OCI-LY7 (cell line): ENCODE results near the gene RPL36. TPM values are rescaled to one million over a fixed set of nuclear protein-coding genes. Genes with fewer than 3 reads are reported as not detected.

ENCODE experiments used
- BruUV-seq: library from RNA; stranded (reverse); fragments of 400-500 nt; replicated peaks from 2 replicates; lab custom pipeline; 2021; lab: Mats Ljungman, UMichigan
- CTCF ChIA-PET: fragments of 300-600 bp; sonication (Branson Sonifier 250); formaldehyde crosslinking; loops from one replicate; lab custom pipeline; 2022; ENCODE audit warnings: antibody characterized with exemption; ENCODE audit not compliant: unreplicated experiment; lab: Charles Lee
- POLR2A ChIA-PET: fragments of 300-600 bp; sonication (Branson Sonifier 250); formaldehyde crosslinking; loops from one replicate; lab custom pipeline; 2022; ENCODE audit warnings: antibody characterized with exemption; lab: Charles Lee
- DNase-seq: peaks from one replicate; pipeline ENCODE4 v3.0.0-alpha.2; 2015; ENCODE audit warnings: low spot score
- H2AFZ ChIP-seq: fragments of 200-600 bp; sonication (generic), shearing (Covaris generic); 2 replicates; pipeline ENCODE4 v1.6.1; 2014; ENCODE audit warnings: mild to moderate bottlenecking, antibody characterized with exemption, low read length, moderate library complexity
- H3K27ac ChIP-seq: fragments of 200-600 bp; sonication (generic); 2 replicates; pipeline ENCODE4 v1.5.1; 2014; ENCODE audit warnings: mixed run types, low read depth, mild to moderate bottlenecking, moderate library complexity, low read length, inconsistent platforms; ENCODE audit not compliant: poor library complexity, severe bottlenecking
- H3K36me3 ChIP-seq: fragments of 200-600 bp; sonication (generic); 2 replicates; pipeline ENCODE4 v1.6.1; 2014; ENCODE audit warnings: mild to moderate bottlenecking, antibody characterized with exemption, low read length, moderate library complexity, mixed read lengths; ENCODE audit not compliant: insufficient read depth
- H3K4me1 ChIP-seq: fragments of 200-600 bp; sonication (generic); 2 replicates; pipeline ENCODE4 v1.5.1; 2014; ENCODE audit warnings: mild to moderate bottlenecking, low read length; ENCODE audit not compliant: insufficient read depth, poor library complexity, severe bottlenecking
- H3K4me2 ChIP-seq: fragments of 200-600 bp; sonication (generic); 2 replicates; pipeline ENCODE4 v1.6.1; 2014; ENCODE audit warnings: mild to moderate bottlenecking, low read length
- H3K4me3 ChIP-seq: fragments of 200-600 bp; sonication (generic); 2 replicates; pipeline ENCODE4 v1.5.1; 2014; ENCODE audit warnings: mild to moderate bottlenecking, low read depth, low read length; ENCODE audit not compliant: poor library complexity, severe bottlenecking
- H3K79me2 ChIP-seq: fragments of 200-600 bp; sonication (generic); 2 replicates; pipeline ENCODE4 v1.6.1; 2016; ENCODE audit warnings: low read depth, mild to moderate bottlenecking, low read length, moderate library complexity, mixed read lengths; ENCODE audit not compliant: insufficient read depth
- H3K9me2 ChIP-seq: fragments of 200-600 bp; sonication (generic); 2 replicates; pipeline ENCODE4 v1.6.1; 2016; ENCODE audit warnings: mild to moderate bottlenecking, low read length, mixed read lengths; ENCODE audit not compliant: insufficient read depth
- H3K9me3 ChIP-seq: fragments of 200-600 bp; sonication (generic); 2 replicates; pipeline ENCODE4 v1.6.1; 2014; ENCODE audit warnings: mild to moderate bottlenecking, mixed run types, low read length, mixed read lengths
- H4K20me1 ChIP-seq: fragments of 200-600 bp; sonication (generic); 2 replicates; pipeline ENCODE4 v1.6.1; 2014; ENCODE audit warnings: mild to moderate bottlenecking, antibody characterized with exemption, low read length, moderate library complexity, mixed read lengths; ENCODE audit not compliant: insufficient read depth
- CTCF ChIP-seq: fragments of 200-600 bp; sonication (generic); conservative IDR thresholded peaks from 2 replicates; pipeline ENCODE4 v1.5.1; 2014; ENCODE audit warnings: mild to moderate bottlenecking, antibody characterized with exemption, low read length, moderate library complexity, mixed read lengths
- EZH2phosphoT487 ChIP-seq: fragments of 200-600 bp; sonication (generic); IDR thresholded peaks from 2 replicates; pipeline ENCODE4 v1.6.1; 2018; ENCODE audit warnings: low read depth, borderline replicate concordance, mild to moderate bottlenecking, mixed run types, antibody characterized with exemption, low read length, moderate library complexity, mixed read lengths
- intact Hi-C: fragments of 100-400 bp; cut with micrococcal nuclease; formaldehyde crosslinking; loops from one replicate; pipeline ENCODE4 v1.10.0; 2022; ENCODE audit not compliant: unreplicated experiment
- total RNA-seq, 2 experiments: library from RNA; depleted of rRNA in 1 of 2; stranded (reverse); fragments of >200 nt in 1 of 2; shearing (Covaris generic) in 1 of 2; gene quantifications; 2 replicates each; pipeline ENCODE4 v1.2.3, GENCODE V29; 2014 to 2022

Gene RPL36
- total RNA-seq, 2 experiments from 2014 or later: 1,257 to 1,936 TPM

GRCh38 chr19:5667751-5668271 is 22.3 kb upstream of the RPL36 start:
- no peak overlapping the region for H2AFZ ChIP-seq
- CTCF ChIA-PET: no interaction called here
- H3K4me2 ChIP-seq: no peak overlapping the region
- H4K20me1 ChIP-seq: no peaks in the 10 kb centered on the region
- intact Hi-C loops: no loop called here
- H3K4me3 ChIP-seq: no peak overlapping the region
- H3K4me1 ChIP-seq: no peaks in the 10 kb centered on the region
- H3K9me3 ChIP-seq: no peaks in the 10 kb centered on the region
- TF ChIP-seq EZH2phosphoT487 (no peak), CTCF (no peak)
- H3K27ac ChIP-seq: no peak overlapping the region
- no peaks in the 10 kb centered on the region for H3K9me2 ChIP-seq
- no peaks in the 10 kb centered on the region for H3K79me2 ChIP-seq
- no TSS peak for BruUV-seq
- DNase-seq: no peak
- peaks cover 95% of the 10 kb centered on the region for H3K36me3 ChIP-seq
- POLR2A ChIA-PET: interaction anchor here (0.7 kb wide), 1 partner anchor 525 kb away, joined by 4 read pairs; no protein-coding TSS in a partner anchor

DNA sequence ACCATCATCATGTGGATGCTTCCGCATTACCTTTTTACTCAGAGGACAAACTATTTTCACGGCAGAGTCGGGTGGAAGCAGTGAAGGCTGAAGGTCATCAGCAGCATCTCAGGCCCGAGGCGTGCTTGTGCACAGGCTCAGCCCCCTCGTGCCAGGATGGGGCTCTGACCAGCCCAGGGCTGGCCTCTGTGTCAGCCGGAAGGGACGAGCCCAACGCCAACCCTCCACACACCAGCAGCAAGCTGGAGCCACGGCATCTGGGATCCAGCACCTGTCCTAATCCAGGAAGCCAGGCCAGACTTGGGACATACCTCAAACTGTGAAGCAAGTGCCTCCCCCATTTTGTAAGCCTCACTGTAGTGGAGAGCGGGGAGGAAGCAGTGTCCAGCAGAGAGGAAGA is 20.9 kb upstream of the RPL36 start:
- Histone ChIP-seq H3K79me2 (no peaks in the 10 kb centered on the region), H3K27ac (no peak overlapping the region), H2AFZ (no peak overlapping the region), H3K4me2 (no peak overlapping the region), H3K4me3 (no peak overlapping the region), H3K4me1 (no peaks in the 10 kb centered on the region), H3K9me2 (no peaks in the 10 kb centered on the region), H3K36me3 (peaks cover 92% of the 10 kb centered on the region), H3K9me3 (no peaks in the 10 kb centered on the region), H4K20me1 (no peaks in the 10 kb centered on the region)
- intact Hi-C loops: no loop called here
- CTCF ChIA-PET: no interaction called here
- no peak for DNase-seq
- POLR2A ChIA-PET: interaction anchor here (0.5 kb wide), 1 partner anchor 921 kb away, joined by 4 read pairs; no protein-coding TSS in a partner anchor
- no TSS peak for BruUV-seq
- TF ChIP-seq EZH2phosphoT487: no peak
- no peak for TF ChIP-seq CTCF

GRCh38 chr19:5671600-5671999 is 18.5 kb upstream of the RPL36 start:
- BruUV-seq: no TSS peak

More at GRCh38 chr19:5671600-5671999, 18.5 kb upstream of the RPL36 start:
- H3K79me2 ChIP-seq: no peaks in the 10 kb centered on the region
- H4K20me1 ChIP-seq: no peaks in the 10 kb centered on the region
- ChIA-PET POLR2A (interaction anchor here (1.1 kb wide), 1 partner anchor 29 kb away, joined by 3 read pairs; no protein-coding TSS in a partner anchor), CTCF (interaction anchor here (0.6 kb wide), 1 partner anchor 77 kb away, joined by 4 read pairs; no protein-coding TSS in a partner anchor)
- no peak overlapping the region for H3K4me3 ChIP-seq
- no peak for DNase-seq
- H3K36me3 ChIP-seq: peaks cover 77% of the 10 kb centered on the region
- TF ChIP-seq CTCF (no peak), EZH2phosphoT487 (no peak)
- H3K27ac ChIP-seq: no peak overlapping the region
- H3K4me2 ChIP-seq: no peak overlapping the region
- H2AFZ ChIP-seq: no peak overlapping the region
- no peaks in the 10 kb centered on the region for H3K9me3 ChIP-seq
- H3K4me1 ChIP-seq: no peaks in the 10 kb centered on the region
- intact Hi-C loops: no loop called here
- no peaks in the 10 kb centered on the region for H3K9me2 ChIP-seq
